ENCODE data around the gene ESRRG.

Gene ESRRG

DNA sequence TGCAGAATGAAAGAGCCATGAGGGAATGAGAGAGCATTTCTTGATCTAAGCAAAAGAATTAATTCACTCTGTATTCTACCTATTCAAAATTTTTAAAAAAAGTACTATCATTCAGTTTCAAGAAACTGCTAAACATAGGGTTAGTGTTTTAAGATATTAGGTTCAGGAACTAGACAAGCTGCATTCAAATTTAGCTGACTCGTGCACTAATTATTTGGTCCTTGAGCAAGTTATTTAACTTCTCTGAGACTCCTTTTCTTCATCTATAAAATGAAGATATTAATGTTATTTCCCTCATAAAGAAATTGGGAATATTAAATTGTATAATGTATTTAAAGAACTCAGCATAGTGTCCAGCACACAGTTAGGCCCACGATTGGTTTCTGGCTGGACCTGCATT is 225.0 kb downstream of the ESRRG start:
- H3K9me3 ChIP-seq (replicated peaks; ENCODE audit: insufficient read depth, low read length) = no peaks in the 10 kb centered on the region
- no peaks in the 10 kb centered on the region for H3K9me2 ChIP-seq (replicated peaks; ENCODE audit: insufficient read depth, low read length)
- H3K4me2 ChIP-seq (ENCODE audit: low read depth, low read length) = no peak overlapping the region
- no peaks in the 10 kb centered on the region for H3K79me2 ChIP-seq (ENCODE audit: low read length)
- DNase-seq = no peak
- no peak overlapping the region for H3K4me3 ChIP-seq (ENCODE audit: low read length)
- no peak overlapping the region for H2AFZ ChIP-seq (ENCODE audit: low read length)
- H3K27ac ChIP-seq (ENCODE audit: low read length) = no peak overlapping the region
- no peak overlapping the region for H3K9ac ChIP-seq (ENCODE audit: low read length)
- no peaks in the 10 kb centered on the region for H3K36me3 ChIP-seq (replicated peaks; ENCODE audit: insufficient read depth, low read length)
- no peaks in the 10 kb centered on the region for H3K4me1 ChIP-seq (ENCODE audit: low read length)
- H3F3A ChIP-seq (ENCODE audit: insufficient read depth, low read length) = no peaks in the 10 kb centered on the region
- TF ChIP-seq EZH2phosphoT487 (IDR thresholded peaks at IDR 0.05; ENCODE audit: low read length) (no peak), EZH2 (optimal IDR thresholded peaks at IDR 0.05; ENCODE audit: low read depth, low read length) (no peak)
- TF ChIP-seq, protein P1, sequence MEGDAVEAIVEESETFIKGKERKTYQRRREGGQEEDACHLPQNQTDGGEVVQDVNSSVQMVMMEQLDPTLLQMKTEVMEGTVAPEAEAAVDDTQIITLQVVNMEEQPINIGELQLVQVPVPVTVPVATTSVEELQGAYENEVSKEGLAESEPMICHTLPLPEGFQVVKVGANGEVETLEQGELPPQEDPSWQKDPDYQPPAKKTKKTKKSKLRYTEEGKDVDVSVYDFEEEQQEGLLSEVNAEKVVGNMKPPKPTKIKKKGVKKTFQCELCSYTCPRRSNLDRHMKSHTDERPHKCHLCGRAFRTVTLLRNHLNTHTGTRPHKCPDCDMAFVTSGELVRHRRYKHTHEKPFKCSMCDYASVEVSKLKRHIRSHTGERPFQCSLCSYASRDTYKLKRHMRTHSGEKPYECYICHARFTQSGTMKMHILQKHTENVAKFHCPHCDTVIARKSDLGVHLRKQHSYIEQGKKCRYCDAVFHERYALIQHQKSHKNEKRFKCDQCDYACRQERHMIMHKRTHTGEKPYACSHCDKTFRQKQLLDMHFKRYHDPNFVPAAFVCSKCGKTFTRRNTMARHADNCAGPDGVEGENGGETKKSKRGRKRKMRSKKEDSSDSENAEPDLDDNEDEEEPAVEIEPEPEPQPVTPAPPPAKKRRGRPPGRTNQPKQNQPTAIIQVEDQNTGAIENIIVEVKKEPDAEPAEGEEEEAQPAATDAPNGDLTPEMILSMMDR (IDR thresholded peaks at IDR 0.05; ENCODE audit: low read length) = no peak
- no peaks in the 10 kb centered on the region for H4K20me1 ChIP-seq (ENCODE audit: insufficient read depth, low read length)
- H3K27me3 ChIP-seq (replicated peaks; ENCODE audit: insufficient read depth, low read length) = no peaks in the 10 kb centered on the region

DNA sequence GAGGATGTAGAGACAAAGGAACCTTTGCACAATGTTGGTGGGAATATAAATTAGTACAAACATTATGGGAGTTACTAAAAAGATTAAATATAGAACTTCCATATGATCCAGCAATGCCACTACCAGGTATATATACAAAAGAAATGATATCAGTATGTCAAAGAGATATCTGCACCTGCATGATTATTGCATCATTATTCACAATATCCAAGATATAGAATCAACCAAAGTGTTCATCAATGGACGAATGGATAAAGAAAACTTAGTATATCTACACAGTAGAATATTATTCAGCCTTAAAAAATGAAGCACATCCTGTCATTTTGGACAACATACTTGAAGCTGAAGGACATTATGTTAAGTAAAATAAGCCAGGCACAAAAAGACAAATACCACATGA is 238.2 kb downstream of the ESRRG start:
- Histone ChIP-seq H3K4me3 (ENCODE audit: low read length) (no peak overlapping the region), H3K36me3 (replicated peaks; ENCODE audit: insufficient read depth, low read length) (no peaks in the 10 kb centered on the region), H3K27me3 (replicated peaks; ENCODE audit: insufficient read depth, low read length) (no peaks in the 10 kb centered on the region), H2AFZ (ENCODE audit: low read length) (no peak overlapping the region), H3K9me2 (replicated peaks; ENCODE audit: insufficient read depth, low read length) (no peaks in the 10 kb centered on the region), H3K4me1 (ENCODE audit: low read length) (no peaks in the 10 kb centered on the region), H3K4me2 (ENCODE audit: low read depth, low read length) (no peak overlapping the region), H3K27ac (ENCODE audit: low read length) (no peak overlapping the region), H3F3A (ENCODE audit: insufficient read depth, low read length) (no peaks in the 10 kb centered on the region), H4K20me1 (ENCODE audit: insufficient read depth, low read length) (no peaks in the 10 kb centered on the region), H3K9ac (ENCODE audit: low read length) (no peak overlapping the region), H3K79me2 (ENCODE audit: low read length) (no peaks in the 10 kb centered on the region), H3K9me3 (replicated peaks; ENCODE audit: insufficient read depth, low read length) (no peaks in the 10 kb centered on the region)
- no peak for DNase-seq
- TF ChIP-seq EZH2 (optimal IDR thresholded peaks at IDR 0.05; ENCODE audit: low read depth, low read length) = no peak
- no peak for TF ChIP-seq EZH2phosphoT487 (IDR thresholded peaks at IDR 0.05; ENCODE audit: low read length)
- TF ChIP-seq, protein P1 (IDR thresholded peaks at IDR 0.05; ENCODE audit: low read length) = no peak

DNA sequence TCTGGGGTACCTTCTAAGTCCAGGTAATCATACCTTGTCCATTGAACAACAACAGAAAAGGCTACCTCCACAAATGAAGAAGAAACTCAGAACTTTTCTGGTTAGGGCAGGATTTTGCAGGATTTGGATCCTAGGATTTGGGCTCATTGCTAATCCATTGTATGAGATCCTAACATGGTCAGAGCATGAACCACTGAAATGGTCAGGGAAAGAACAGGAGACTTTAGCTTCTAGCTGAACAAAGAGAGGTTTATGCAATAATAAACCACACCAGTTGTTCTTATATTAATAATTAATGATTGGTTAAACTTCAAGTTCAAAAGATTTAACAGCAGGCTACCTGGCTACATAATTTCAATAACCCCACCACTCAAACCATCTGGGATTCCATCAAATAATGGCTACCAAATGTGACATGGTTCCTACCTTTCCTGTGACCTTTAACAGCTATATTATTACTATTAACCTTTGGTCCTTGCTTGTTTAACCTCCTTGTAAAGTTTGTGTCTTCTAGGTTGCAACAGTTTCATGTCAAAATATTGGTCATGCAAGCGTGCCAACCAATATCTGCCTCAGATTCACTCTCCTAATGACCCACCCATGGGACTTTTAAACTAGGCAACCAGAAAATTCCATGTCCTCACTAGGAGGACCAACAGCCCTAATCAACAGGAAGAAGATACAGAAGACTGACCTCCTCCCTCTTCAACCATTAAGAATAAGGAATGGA is 239.4 kb downstream of the ESRRG start:
- H3K4me1 ChIP-seq (ENCODE audit: low read length) = no peaks in the 10 kb centered on the region
- no peaks in the 10 kb centered on the region for H3K27me3 ChIP-seq (replicated peaks; ENCODE audit: insufficient read depth, low read length)
- no peak overlapping the region for H3K4me2 ChIP-seq (ENCODE audit: low read depth, low read length)
- H3K79me2 ChIP-seq (ENCODE audit: low read length) = no peaks in the 10 kb centered on the region
- no peak overlapping the region for H2AFZ ChIP-seq (ENCODE audit: low read length)
- H3K9ac ChIP-seq (ENCODE audit: low read length) = no peak overlapping the region
- DNase-seq = no peak
- no peaks in the 10 kb centered on the region for H4K20me1 ChIP-seq (ENCODE audit: insufficient read depth, low read length)
- H3K9me3 ChIP-seq (replicated peaks; ENCODE audit: insufficient read depth, low read length) = no peaks in the 10 kb centered on the region
- H3K27ac ChIP-seq (ENCODE audit: low read length) = no peak overlapping the region
- H3F3A ChIP-seq (ENCODE audit: insufficient read depth, low read length) = no peaks in the 10 kb centered on the region
- H3K36me3 ChIP-seq (replicated peaks; ENCODE audit: insufficient read depth, low read length) = no peaks in the 10 kb centered on the region
- TF ChIP-seq EZH2 (optimal IDR thresholded peaks at IDR 0.05; ENCODE audit: low read depth, low read length) = no peak
- no peak for TF ChIP-seq EZH2phosphoT487 (IDR thresholded peaks at IDR 0.05; ENCODE audit: low read length)
- TF ChIP-seq, protein P1 (IDR thresholded peaks at IDR 0.05; ENCODE audit: low read length) = no peak
- H3K9me2 ChIP-seq (replicated peaks; ENCODE audit: insufficient read depth, low read length) = no peaks in the 10 kb centered on the region
- H3K4me3 ChIP-seq (ENCODE audit: low read length) = no peak overlapping the region

Data from MM.1S (cell line).